ENCODE data around the gene GLRX2. TPM values are rescaled to one million over a fixed set of nuclear protein-coding genes. Genes with fewer than 3 reads are reported as not detected.

Gene GLRX2
- total RNA-seq, 4 donors from 2014 or later, result 4.5 to 23.0 (median 6.1) TPM

- H3K4me3 ChIP-seq (replicated peaks in 1 of 3), result no peak overlapping the region
- H3K27ac ChIP-seq, result no peak overlapping the region
- TF ChIP-seq POLR2A (IDR thresholded peaks at IDR 0.05) (no peak), CTCF (IDR thresholded peaks at IDR 0.05) (no peak)
- no peaks in the 10 kb centered on the region for H3K9me3 ChIP-seq
- DNase-seq, result no peak
- H3K4me1 ChIP-seq, result peaks cover 3 to 21% of the 10 kb centered on the region in 2 donors
- WGBS, 2 donors, result 83 to 87% methylated on average over 9 of the region's 9 CpGs
- intact Hi-C loops (cut with DNase I), result no loop called here
- no peaks in the 10 kb centered on the region for H3K27me3 ChIP-seq
- H3K36me3 ChIP-seq, result no peaks in the 10 kb centered on the region
These were observed 8.2 kb upstream of the GLRX2 start for GRCh38 chr1:193113258-193113991.

DNA sequence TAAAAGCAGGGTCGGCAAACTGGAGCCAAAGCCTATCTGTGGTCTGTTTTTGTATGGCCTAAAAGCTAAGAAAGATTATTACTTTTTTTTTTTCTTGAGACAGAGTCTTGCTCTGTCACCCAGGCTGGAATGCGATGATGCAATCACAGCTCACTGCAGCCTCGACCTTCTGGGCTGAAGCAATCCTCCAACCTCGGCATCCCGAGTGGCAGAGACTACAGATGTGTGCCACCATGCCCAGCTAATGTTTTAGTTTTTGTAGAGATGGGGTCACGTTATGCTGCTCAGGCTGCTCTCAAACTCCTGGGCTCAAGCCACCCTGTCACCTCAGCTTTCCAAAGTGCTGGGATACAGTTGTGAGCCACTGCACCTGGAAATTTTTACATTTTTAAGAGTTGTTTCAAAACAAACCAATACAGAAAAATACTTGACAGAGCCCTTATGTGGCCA, 6.5 kb upstream of the GLRX2 start:
- Histone ChIP-seq H3K9me3 (no peaks in the 10 kb centered on the region), H3K27ac (peak overlapping the region in 1 of 3 donors; percentile 18), H3K4me3 (replicated peaks in 1 of 3) (no peak overlapping the region), H3K27me3 (no peaks in the 10 kb centered on the region), H3K4me1 (peaks cover 3 to 21% of the 10 kb centered on the region in 2 donors), H3K36me3 (no peaks in the 10 kb centered on the region)
- TF ChIP-seq POLR2A (IDR thresholded peaks at IDR 0.05), result no peak
- no peak for TF ChIP-seq CTCF (IDR thresholded peaks at IDR 0.05)
- WGBS, 2 donors, result 31% methylated on average over 6 of the region's 6 CpGs
- intact Hi-C loops (cut with DNase I), result no loop called here
- peak; percentile 62 to 73 for DNase-seq

- DNase-seq, result no peak
- Histone ChIP-seq H3K27me3 (no peaks in the 10 kb centered on the region), H3K36me3 (no peaks in the 10 kb centered on the region), H3K27ac (no peak overlapping the region), H3K9me3 (no peaks in the 10 kb centered on the region), H3K4me3 (replicated peaks in 1 of 3) (no peak overlapping the region), H3K4me1 (peaks cover 4 to 20% of the 10 kb centered on the region in 2 donors)
- TF ChIP-seq CTCF (IDR thresholded peaks at IDR 0.05), result no peak
- no peak for TF ChIP-seq POLR2A (IDR thresholded peaks at IDR 0.05)
- 95 to 97% methylated on average over 3 of the region's 3 CpGs for WGBS, 2 donors
- intact Hi-C loops (cut with DNase I), result no loop called here
These were observed 5.7 kb upstream of the GLRX2 start for GRCh38 chr1:193110864-193111263.

- TF ChIP-seq CTCF (IDR thresholded peaks at IDR 0.05) (no peak), POLR2A (IDR thresholded peaks at IDR 0.05) (no peak)
- Histone ChIP-seq H3K27ac (no peak overlapping the region), H3K27me3 (no peaks in the 10 kb centered on the region), H3K4me3 (replicated peaks in 1 of 3) (no peak overlapping the region), H3K4me1 (peaks cover 4 to 14% of the 10 kb centered on the region in 2 donors), H3K9me3 (no peaks in the 10 kb centered on the region), H3K36me3 (no peaks in the 10 kb centered on the region)
- WGBS, 2 donors, result 95 to 100% methylated on average over 1 of the region's 1 CpG
- intact Hi-C loops (cut with DNase I), result no loop called here
- DNase-seq, result no peak
These were observed 5.0 kb upstream of the GLRX2 start for GRCh38 chr1:193110246-193110645.

DNA sequence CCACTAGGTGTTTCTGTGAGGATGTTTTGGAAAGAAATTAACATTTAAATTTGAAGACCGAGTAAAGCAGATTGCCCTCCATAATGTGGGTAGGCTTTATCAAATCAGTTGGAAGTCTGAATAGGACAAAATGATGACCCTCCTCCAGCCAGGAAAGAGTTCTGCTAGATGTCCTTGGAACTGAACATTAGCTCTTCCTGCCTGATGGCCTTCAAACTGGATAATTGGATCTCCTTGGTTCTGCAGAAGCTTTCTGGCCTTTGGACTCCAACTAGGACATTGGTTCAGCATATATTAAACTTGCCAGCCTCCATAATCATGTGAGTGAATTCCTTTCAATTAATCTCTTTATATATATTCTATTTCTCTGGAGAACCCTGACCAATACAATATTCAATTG, 4.4 kb upstream of the GLRX2 start:
- Histone ChIP-seq H3K9me3 (no peaks in the 10 kb centered on the region), H3K36me3 (no peaks in the 10 kb centered on the region), H3K4me1 (peaks cover 4 to 10% of the 10 kb centered on the region in 2 donors), H3K27me3 (no peaks in the 10 kb centered on the region), H3K4me3 (replicated peaks in 1 of 3) (no peak overlapping the region), H3K27ac (no peak overlapping the region)
- WGBS, 2 donors, result 97 to 100% methylated on average over 1 of the region's 1 CpG
- no peak for DNase-seq
- intact Hi-C loops (cut with DNase I), result no loop called here
- no peak for TF ChIP-seq POLR2A (IDR thresholded peaks at IDR 0.05)
- no peak for TF ChIP-seq CTCF (IDR thresholded peaks at IDR 0.05)
